SK-N-SH (cell line): Measurements from ENCODE around the gene MTF1.

ENCODE experiments used
- CTCF ChIP-seq: fragments of 200-600 bp; sonication (generic); IDR thresholded peaks from 2 replicates; pipeline ENCODE4 v1.6.1; 2017; ENCODE audit warnings: antibody characterized with exemption, mild to moderate bottlenecking, moderate library complexity
- POLR2AphosphoS5 ChIP-seq: IDR thresholded peaks from 2 replicates; pipeline ENCODE4 v1.6.1; 2012; ENCODE audit warnings: low read depth, low read length

GRCh38 chr1:37764414-37764825 is 95.0 kb downstream of the MTF1 start:
- TF ChIP-seq POLR2AphosphoS5 = no peak
- no peak for TF ChIP-seq CTCF
